RWPE1 (cell line): ENCODE data around the gene FBXO31.
A peak's percentile ranks its signal among the peaks of the same experiment; 100 is the strongest.

Experiments used
- CTCF ChIA-PET: fragments of 350-600 bp; sonication (Branson Sonifier 250); formaldehyde crosslinking; extraction: SDS; loops from one replicate; lab custom pipeline; 2021; lab: Yijun Ruan, JAX
- POLR2A ChIA-PET: fragments of 400-600 bp; formaldehyde crosslinking; extraction: SDS; loops from one replicate; lab custom pipeline; 2020; ENCODE audit warnings: antibody characterized with exemption; ENCODE audit not compliant: low non-redundant PET; lab: Yijun Ruan, JAX
- DNase-seq: peaks from one replicate; pipeline ENCODE4 v3.0.0; 2012; ENCODE audit warnings: low spot score
- H3K27ac ChIP-seq: fragments of 450-650 bp; 2 replicates; pipeline ENCODE4 v1.5.1; 2017
- CTCF ChIP-seq: fragments of 450-650 bp; conservative IDR thresholded peaks from 2 replicates; pipeline ENCODE4 v1.5.1; 2017; ENCODE audit warnings: low read depth, mild to moderate bottlenecking

Gene FBXO31

GRCh38 chr16:87323727-87324410 is 59.7 kb downstream of the FBXO31 start:
- H3K27ac ChIP-seq, result peak overlapping the region; percentile 46; the same call in 1 of the 2 replicates
- no peak for TF ChIP-seq CTCF
- ChIA-PET CTCF (interaction anchor here (0.6 to 1.7 kb wide), 3 partner anchors 11 to 45 kb away, joined by 3 to 4 read pairs (median 3); no protein-coding TSS in a partner anchor), POLR2A (no interaction called here)
- DNase-seq, result no peak

GRCh38 chr16:87322833-87323726 is 60.5 kb downstream of the FBXO31 start:
- H3K27ac ChIP-seq, result peak overlapping the region; percentile 46; the same call in 1 of the 2 replicates
- TF ChIP-seq CTCF, result no peak
- ChIA-PET CTCF (interaction anchor here (0.7 to 1.7 kb wide), 3 partner anchors 12 to 1759 kb away, joined by 3 read pairs; no protein-coding TSS in a partner anchor), POLR2A (no interaction called here)
- DNase-seq, result no peak

DNA sequence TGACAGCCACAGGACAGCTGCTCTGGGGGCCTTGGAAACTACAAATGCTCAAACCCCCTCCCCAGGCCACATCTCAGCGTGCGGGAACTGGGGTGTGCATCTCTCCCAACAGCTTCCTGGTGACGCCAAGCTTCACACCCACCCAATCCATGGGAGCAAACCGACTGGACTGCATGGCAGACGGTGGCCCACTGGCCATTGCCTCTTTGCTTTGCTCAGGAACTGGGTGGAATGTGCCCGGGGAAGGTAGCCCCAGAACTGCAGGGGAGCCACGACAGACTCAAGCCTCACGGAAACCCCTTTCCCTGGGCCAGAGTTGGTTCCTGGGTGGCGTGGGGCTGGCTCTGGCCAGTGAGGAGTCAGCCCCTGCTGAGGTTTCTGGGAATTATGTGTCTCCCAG is 61.2 kb downstream of the FBXO31 start:
- ChIA-PET CTCF (interaction anchor here (0.7 kb wide), 3 partner anchors 13 to 1758 kb away, joined by 3 read pairs; no protein-coding TSS in a partner anchor), POLR2A (no interaction called here)
- no peak for TF ChIP-seq CTCF
- H3K27ac ChIP-seq, result peak overlapping the region; percentile 12; the same call in 1 of the 2 replicates
- no peak for DNase-seq

GRCh38 chr16:87321336-87322107 is 62.1 kb downstream of the FBXO31 start:
- ChIA-PET POLR2A (no interaction called here), CTCF (interaction anchor here (0.7 kb wide), 1 partner anchor 13 kb away, joined by 3 read pairs; no protein-coding TSS in a partner anchor)
- DNase-seq, result no peak
- TF ChIP-seq CTCF, result no peak
- H3K27ac ChIP-seq, result peak overlapping the region; percentile 24; the same call in 1 of the 2 replicates

DNA sequence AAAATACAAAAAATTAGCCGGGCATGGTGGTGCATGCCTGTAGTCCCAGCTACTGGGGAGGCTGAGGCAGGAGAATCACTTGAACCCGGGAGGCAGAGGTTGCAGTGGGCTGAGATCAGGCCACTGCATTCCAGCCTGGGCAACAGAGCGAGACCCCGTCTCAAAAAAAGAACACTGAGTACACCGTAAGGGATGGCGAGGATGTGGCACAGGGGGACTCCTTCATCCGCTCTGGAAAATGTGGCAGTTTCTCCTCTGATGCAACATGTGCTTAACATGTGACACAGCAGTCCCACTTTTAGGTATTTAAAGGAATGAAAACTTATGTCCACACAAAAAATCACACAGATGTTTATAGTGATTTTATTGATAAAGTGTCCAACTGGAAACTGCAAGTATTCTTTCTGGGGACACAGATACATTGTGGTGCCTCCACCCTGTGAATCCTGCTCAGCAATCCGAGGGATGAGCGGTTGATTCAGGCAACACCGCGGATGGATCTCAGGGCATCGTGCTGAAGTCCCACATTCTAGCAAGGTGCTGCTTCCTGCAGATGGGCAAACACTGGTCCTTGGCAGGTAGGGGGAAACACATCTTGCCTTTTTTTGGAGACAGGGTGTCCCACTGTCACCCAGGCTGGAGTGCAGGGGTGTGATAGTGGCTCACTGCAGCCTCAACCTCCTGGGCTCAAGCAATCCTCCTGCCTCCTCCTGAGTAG is 62.9 kb downstream of the FBXO31 start:
- H3K27ac ChIP-seq, result peak overlapping the region; percentile 24
- ChIA-PET CTCF (no interaction called here), POLR2A (no interaction called here)
- no peak for TF ChIP-seq CTCF
- no peak for DNase-seq
